HG03342 (cell line): ENCODE data around the gene SCT.

Source experiments
- ATAC-seq: cut with Tn5 transposase; IDR thresholded peaks from one replicate; pipeline ENCODE4 v1.9.1; 2021; ENCODE audit warnings: mild to moderate bottlenecking, moderate library complexity; ENCODE audit not compliant: unreplicated experiment

Gene SCT

GRCh38 chr11:611001-611996 lies 15.7 kb downstream of the SCT start:
- no peak for ATAC-seq

GRCh38 chr11:610146-610801 lies 16.7 kb downstream of the SCT start:
- no peak for ATAC-seq

GRCh38 chr11:609341-609811 lies 17.6 kb downstream of the SCT start:
- ATAC-seq: no peak

- no peak for ATAC-seq
These were observed 18.2 kb downstream of the SCT start for GRCh38 chr11:608791-609251.

GRCh38 chr11:607971-608659 lies 18.9 kb downstream of the SCT start:
- ATAC-seq: no peak

GRCh38 chr11:607020-607780 lies 19.8 kb downstream of the SCT start:
- ATAC-seq: no peak

GRCh38 chr11:606245-606644 lies 20.7 kb downstream of the SCT start:
- no peak for ATAC-seq

- ATAC-seq: no peak
These were observed 21.5 kb downstream of the SCT start for GRCh38 chr11:605286-606129.

- ATAC-seq: no peak
These were observed 23.8 kb downstream of the SCT start for GRCh38 chr11:603154-603553.

- no peak for ATAC-seq
These were observed 25.3 kb downstream of the SCT start for GRCh38 chr11:601573-602245.

- no peak for ATAC-seq
These were observed 28.8 kb downstream of the SCT start for GRCh38 chr11:598005-598680.

GRCh38 chr11:597166-597725 lies 29.7 kb downstream of the SCT start:
- no peak for ATAC-seq

GRCh38 chr11:596374-596773 lies 30.6 kb downstream of the SCT start:
- ATAC-seq: no peak

GRCh38 chr11:595400-595799 lies 31.6 kb downstream of the SCT start:
- ATAC-seq: no peak

GRCh38 chr11:593347-593746 lies 33.6 kb downstream of the SCT start:
- no peak for ATAC-seq

GRCh38 chr11:592918-593317 lies 34.1 kb downstream of the SCT start:
- ATAC-seq: no peak

- ATAC-seq: no peak
These were observed 34.5 kb downstream of the SCT start for GRCh38 chr11:592501-592900.

GRCh38 chr11:590997-591396 lies 36.0 kb downstream of the SCT start:
- no peak for ATAC-seq
